ENCODE measurements around the gene ATF7IP.

DNA sequence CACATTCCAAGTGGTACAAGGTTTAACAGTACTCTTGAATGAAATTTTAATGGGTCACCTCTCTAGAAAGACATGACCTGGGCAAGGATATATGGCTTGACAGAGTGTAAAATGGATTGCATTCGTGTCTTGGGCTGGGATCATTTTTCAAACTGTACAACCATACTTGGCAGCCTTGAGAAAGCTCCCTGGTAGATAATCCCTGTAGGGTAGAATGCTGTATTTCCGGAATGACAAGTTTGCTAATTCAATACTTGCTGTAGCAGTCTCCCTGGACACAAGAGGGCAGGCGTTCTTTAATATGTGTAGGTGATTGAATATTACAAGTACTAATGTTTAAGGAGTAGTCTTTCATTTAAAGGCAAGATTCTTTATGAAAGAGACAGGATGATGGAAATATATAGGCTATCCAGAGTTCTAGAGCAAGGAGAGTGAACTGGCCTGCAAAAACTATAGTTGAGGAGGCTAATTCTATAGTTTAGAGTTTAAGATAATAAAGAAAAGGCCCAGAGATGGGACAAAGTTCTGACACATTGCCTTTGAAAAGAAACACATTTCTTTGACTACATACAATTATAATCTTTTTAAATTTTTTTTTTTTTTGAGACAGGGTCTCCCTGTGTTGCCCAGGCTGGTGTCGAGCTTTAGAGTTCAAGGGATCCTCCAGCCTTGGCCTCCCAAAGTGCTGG is 148.8 kb downstream of the ATF7IP start:
- TF ChIP-seq POLR2AphosphoS5 (IDR thresholded peaks at IDR 0.05; ENCODE audit: low read depth, low read length) (no peak), TAF1 (IDR thresholded peaks at IDR 0.05; ENCODE audit: borderline replicate concordance, low read depth, low read length) (no peak)
